ENCODE data around the gene THUMPD2. TPM values are rescaled to one million over a fixed set of nuclear protein-coding genes. Genes with fewer than 3 reads are reported as not detected.
"Not testable (repeated sequence)": the region's sequence is repeated elsewhere in the genome, so short reads cannot be mapped to it uniquely, and the experiment has no call there.

Gene THUMPD2
- total RNA-seq: 10 to 100 TPM; 11.1 to 11.4 TPM

DNA sequence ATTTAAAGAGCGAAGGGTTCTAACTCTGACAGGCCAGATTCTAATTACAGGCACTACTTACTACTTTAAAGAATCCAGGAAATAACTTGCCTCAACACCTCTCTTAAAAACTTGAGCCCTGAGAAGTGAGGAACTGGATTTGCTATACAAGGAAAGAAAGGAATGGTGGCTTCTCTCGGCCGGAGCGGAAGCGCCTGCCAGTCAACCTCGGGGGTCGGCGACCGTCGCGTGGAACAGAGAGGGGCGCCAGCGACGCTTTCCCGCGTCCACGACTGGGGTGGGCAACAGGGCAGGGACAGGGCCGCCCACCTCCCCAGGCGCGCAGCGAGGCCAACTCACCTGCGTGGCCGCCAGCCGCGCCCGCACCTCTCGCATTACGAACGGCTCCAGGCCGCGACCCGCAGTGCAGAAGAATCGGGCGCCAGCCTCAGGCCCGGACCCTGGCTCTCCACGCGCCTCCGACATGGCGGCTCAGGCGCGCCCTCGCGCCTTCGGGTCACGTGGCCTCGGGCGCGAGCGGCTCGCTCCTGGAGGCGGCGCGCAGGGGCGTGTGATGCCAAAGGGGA is at the start of gene THUMPD2:
THUMPD2 (minus strand) TSS at position 484 of the 566 bp plus-strand sequence; CDS start at position 465, 19 bp downstream.
- Mint-ChIP-seq H3K4me3 (peak within 1 kb of the TSS; percentile 87), H3K9me3 (ENCODE audit: insufficient read depth) (peaks cover 3% of the 10 kb centered on the region), H3K27ac (peak within 1 kb of the TSS; percentile 91), H3K27me3 (ENCODE audit: low read depth) (no peaks in the 10 kb centered on the region), H3K4me1 (ENCODE audit: low read depth) (peaks cover 47% of the 10 kb centered on the region), H3K36me3 (ENCODE audit: low read depth) (peaks cover 23% of the 10 kb centered on the region)
- ChIA-PET CTCF (no interaction called here), POLR2A (no interaction called here)
- peak; percentile 88 for ATAC-seq
- DNase-seq: peak; percentile 75

DNA sequence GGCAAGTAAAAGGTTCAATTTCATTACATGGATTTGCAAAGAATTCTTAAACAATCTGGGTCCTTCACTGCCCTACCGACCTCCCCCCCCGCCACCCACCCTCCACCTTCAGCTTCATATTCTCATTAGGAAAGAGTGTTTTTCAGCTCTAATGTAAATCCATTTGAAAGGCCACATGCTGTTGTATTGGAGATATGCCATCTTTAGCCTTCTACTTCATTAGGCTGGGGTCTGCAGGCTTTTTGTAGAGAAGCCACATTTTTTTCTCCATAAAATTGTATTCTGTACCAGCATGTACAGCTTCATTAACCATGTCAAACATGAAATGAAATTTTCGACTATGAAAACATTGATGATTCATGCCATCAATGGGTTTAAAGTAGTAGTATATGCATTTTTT is 42.8 kb upstream of the THUMPD2 start:
- peaks cover 2% of the 10 kb centered on the region for H3K27me3 Mint-ChIP-seq (ENCODE audit: low read depth)
- H3K9me3 Mint-ChIP-seq (ENCODE audit: insufficient read depth): no peaks in the 10 kb centered on the region
- DNase-seq (no peak), ATAC-seq (no peak)
- H3K36me3 Mint-ChIP-seq (ENCODE audit: low read depth): no peaks in the 10 kb centered on the region
- CTCF ChIA-PET: no interaction called here
- no peaks in the 10 kb centered on the region for H3K4me1 Mint-ChIP-seq (ENCODE audit: low read depth)
- H3K4me3 Mint-ChIP-seq: no peak overlapping the region
- H3K27ac Mint-ChIP-seq: no peak overlapping the region
- POLR2A ChIA-PET: no interaction called here

GRCh38 chr2:39816845-39817244 is 37.8 kb upstream of the THUMPD2 start:
- POLR2A ChIA-PET: no interaction called here
- DNase-seq (no peak), ATAC-seq (no peak)
- Mint-ChIP-seq H3K36me3 (ENCODE audit: low read depth) (no peaks in the 10 kb centered on the region), H3K27me3 (ENCODE audit: low read depth) (peaks cover 4% of the 10 kb centered on the region), H3K4me1 (ENCODE audit: low read depth) (no peaks in the 10 kb centered on the region), H3K4me3 (no peak overlapping the region), H3K9me3 (ENCODE audit: insufficient read depth) (peaks cover 4% of the 10 kb centered on the region), H3K27ac (no peak overlapping the region)
- CTCF ChIA-PET: no interaction called here

- Mint-ChIP-seq H3K4me1 (ENCODE audit: low read depth) (no peaks in the 10 kb centered on the region), H3K36me3 (ENCODE audit: low read depth) (no peaks in the 10 kb centered on the region), H3K4me3 (no peak overlapping the region), H3K27me3 (ENCODE audit: low read depth) (peaks cover 4% of the 10 kb centered on the region), H3K9me3 (ENCODE audit: insufficient read depth) (peaks cover 4% of the 10 kb centered on the region), H3K27ac (no peak overlapping the region)
- ChIA-PET CTCF (no interaction called here), POLR2A (no interaction called here)
- ATAC-seq (no peak), DNase-seq (no peak)
Measured at GRCh38 chr2:39816428-39816827, 37.4 kb upstream of the THUMPD2 start.

DNA sequence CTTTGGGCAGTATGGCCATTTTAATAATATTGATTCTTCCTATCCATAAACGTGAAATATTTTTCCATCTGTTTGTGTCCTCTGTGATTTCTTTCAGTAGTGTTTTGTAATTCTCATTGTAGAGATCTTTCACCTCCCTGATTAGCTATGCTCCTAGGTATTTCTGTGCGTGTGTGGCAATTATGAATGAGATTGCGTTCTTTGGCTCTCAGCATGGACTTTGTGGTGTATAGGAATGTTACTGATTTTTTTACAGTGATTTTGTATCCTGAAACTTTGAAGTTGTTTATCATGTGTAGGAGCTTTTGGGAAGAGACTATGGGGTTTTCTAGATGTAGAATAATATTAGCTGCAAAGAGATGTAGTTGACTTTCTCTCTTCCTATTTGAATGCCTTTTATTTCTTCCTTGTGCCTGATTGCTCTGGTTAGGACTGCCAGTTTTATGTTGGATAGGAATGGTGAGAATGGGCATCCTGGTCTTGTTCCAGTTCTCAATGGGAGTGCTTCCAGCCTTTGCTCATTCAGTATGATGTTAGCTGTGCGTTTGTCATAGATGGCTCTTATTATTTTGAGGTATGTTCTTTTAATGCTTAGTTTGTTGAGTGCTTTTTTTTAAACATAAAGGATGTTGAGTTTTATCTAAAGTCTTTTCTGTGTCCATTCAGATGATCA is 27.0 kb upstream of the THUMPD2 start:
- H3K4me1 Mint-ChIP-seq (ENCODE audit: low read depth): no peaks in the 10 kb centered on the region

DNA sequence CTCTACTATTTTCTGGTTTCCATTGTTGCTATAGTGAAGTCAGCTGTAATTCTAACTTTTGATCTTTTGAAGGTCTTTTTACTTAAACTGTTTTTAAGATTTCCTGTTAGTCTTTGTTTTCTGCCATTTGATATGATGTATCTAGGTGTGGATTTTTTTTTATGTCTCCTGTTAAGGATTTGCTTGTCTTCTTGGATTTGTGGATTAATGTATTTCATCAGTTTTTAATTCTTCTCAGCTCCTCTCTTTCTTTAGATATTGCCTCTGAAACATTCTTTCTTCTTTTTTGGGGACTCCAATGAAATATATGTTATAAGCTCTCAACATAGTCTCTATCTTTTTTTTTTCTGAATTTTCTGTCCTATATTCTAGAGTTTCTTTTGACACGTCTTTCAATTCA is 24.8 kb upstream of the THUMPD2 start:
- no peak overlapping the region for H3K4me3 Mint-ChIP-seq
- peaks cover 7% of the 10 kb centered on the region for H3K27me3 Mint-ChIP-seq (ENCODE audit: low read depth)
- no peaks in the 10 kb centered on the region for H3K36me3 Mint-ChIP-seq (ENCODE audit: low read depth)
- no peaks in the 10 kb centered on the region for H3K4me1 Mint-ChIP-seq (ENCODE audit: low read depth)
- ATAC-seq (no peak), DNase-seq (no peak)
- peaks cover 4% of the 10 kb centered on the region for H3K9me3 Mint-ChIP-seq (ENCODE audit: insufficient read depth)
- ChIA-PET CTCF (no interaction called here), POLR2A (no interaction called here)
- no peak overlapping the region for H3K27ac Mint-ChIP-seq

More for the DNA sequence above, 27.0 kb upstream of the THUMPD2 start:
- ChIA-PET POLR2A (no interaction called here), CTCF (no interaction called here)
- no peak for ATAC-seq
- H3K27ac Mint-ChIP-seq: no peak overlapping the region
- no peak overlapping the region for H3K4me3 Mint-ChIP-seq
- DNase-seq: no peak
- H3K36me3 Mint-ChIP-seq (ENCODE audit: low read depth): no peaks in the 10 kb centered on the region
- H3K9me3 Mint-ChIP-seq (ENCODE audit: insufficient read depth): peaks cover 4% of the 10 kb centered on the region
- H3K27me3 Mint-ChIP-seq (ENCODE audit: low read depth): peaks cover 2% of the 10 kb centered on the region

GRCh38 chr2:39800752-39801151 is 21.7 kb upstream of the THUMPD2 start:
- POLR2A ChIA-PET: no interaction called here
- H3K4me1 Mint-ChIP-seq (ENCODE audit: low read depth): no peaks in the 10 kb centered on the region
- peaks cover 1% of the 10 kb centered on the region for H3K9me3 Mint-ChIP-seq (ENCODE audit: insufficient read depth)
- H3K27ac Mint-ChIP-seq: no peak overlapping the region
- H3K4me3 Mint-ChIP-seq: no peak overlapping the region
- DNase-seq (no peak), ATAC-seq (no peak)
- H3K36me3 Mint-ChIP-seq (ENCODE audit: low read depth): no peaks in the 10 kb centered on the region
- peaks cover 7% of the 10 kb centered on the region for H3K27me3 Mint-ChIP-seq (ENCODE audit: low read depth)
- CTCF ChIA-PET: no interaction called here

- DNase-seq (no peak), ATAC-seq (no peak)
- no peaks in the 10 kb centered on the region for H3K36me3 Mint-ChIP-seq (ENCODE audit: low read depth)
- peaks cover 8% of the 10 kb centered on the region for H3K9me3 Mint-ChIP-seq (ENCODE audit: insufficient read depth)
- H3K4me1 Mint-ChIP-seq (ENCODE audit: low read depth): no peaks in the 10 kb centered on the region
- no peak overlapping the region for H3K4me3 Mint-ChIP-seq
- H3K27ac Mint-ChIP-seq: no peak overlapping the region
- POLR2A ChIA-PET: no interaction called here
- peaks cover 7% of the 10 kb centered on the region for H3K27me3 Mint-ChIP-seq (ENCODE audit: low read depth)
- CTCF ChIA-PET: no interaction called here
Measured at GRCh38 chr2:39796134-39796533, 17.1 kb upstream of the THUMPD2 start.

- H3K27ac Mint-ChIP-seq; H3K4me1 Mint-ChIP-seq (ENCODE audit: low read depth); H3K4me3 Mint-ChIP-seq; ATAC-seq; DNase-seq; H3K27me3 Mint-ChIP-seq (ENCODE audit: low read depth); POLR2A ChIA-PET; CTCF ChIA-PET; H3K9me3 Mint-ChIP-seq (ENCODE audit: insufficient read depth); H3K36me3 Mint-ChIP-seq (ENCODE audit: low read depth): not testable (repeated sequence)
Measured at GRCh38 chr2:39790216-39790818, 11.3 kb upstream of the THUMPD2 start.

DNA sequence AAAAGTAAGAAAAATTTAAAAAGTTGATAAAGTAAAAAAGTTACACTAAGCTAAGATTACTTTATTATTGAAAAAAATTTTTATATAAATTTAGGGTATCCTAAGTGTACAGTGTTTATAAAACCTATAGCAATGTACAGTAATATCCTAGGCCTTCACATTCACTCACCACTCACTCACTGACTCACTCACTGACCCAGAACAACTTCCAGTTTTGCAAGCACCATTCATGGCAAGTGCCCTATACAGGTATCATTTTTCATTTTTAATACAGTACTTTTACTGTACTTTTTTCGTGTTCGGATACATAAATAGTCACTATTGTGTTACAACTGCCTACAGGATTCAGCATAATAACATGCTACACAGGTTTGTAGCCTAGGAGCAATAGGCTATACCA is 8.9 kb upstream of the THUMPD2 start:
- ChIA-PET CTCF (interaction anchor here (1.7 kb wide), 1 partner anchor 11 kb away, joined by 3 read pairs; no protein-coding TSS in a partner anchor), POLR2A (no interaction called here)
- no peak overlapping the region for H3K4me3 Mint-ChIP-seq
- H3K36me3 Mint-ChIP-seq (ENCODE audit: low read depth): no peaks in the 10 kb centered on the region
- DNase-seq (no peak), ATAC-seq (no peak)
- H3K9me3 Mint-ChIP-seq (ENCODE audit: insufficient read depth): peaks cover 9% of the 10 kb centered on the region
- no peak overlapping the region for H3K27ac Mint-ChIP-seq
- H3K27me3 Mint-ChIP-seq (ENCODE audit: low read depth): no peaks in the 10 kb centered on the region
- H3K4me1 Mint-ChIP-seq (ENCODE audit: low read depth): no peaks in the 10 kb centered on the region

GRCh38 chr2:39786761-39787522 is 7.9 kb upstream of the THUMPD2 start:
- ChIA-PET POLR2A (no interaction called here), CTCF (interaction anchor here (1.7 kb wide), 1 partner anchor 10 kb away, joined by 3 read pairs; no protein-coding TSS in a partner anchor)
- Mint-ChIP-seq H3K4me1 (ENCODE audit: low read depth) (peaks cover 2% of the 10 kb centered on the region), H3K36me3 (ENCODE audit: low read depth) (no peaks in the 10 kb centered on the region), H3K4me3 (no peak overlapping the region), H3K9me3 (ENCODE audit: insufficient read depth) (peaks cover 9% of the 10 kb centered on the region), H3K27me3 (ENCODE audit: low read depth) (no peaks in the 10 kb centered on the region), H3K27ac (no peak overlapping the region)
- DNase-seq (no peak), ATAC-seq (no peak)

DNA sequence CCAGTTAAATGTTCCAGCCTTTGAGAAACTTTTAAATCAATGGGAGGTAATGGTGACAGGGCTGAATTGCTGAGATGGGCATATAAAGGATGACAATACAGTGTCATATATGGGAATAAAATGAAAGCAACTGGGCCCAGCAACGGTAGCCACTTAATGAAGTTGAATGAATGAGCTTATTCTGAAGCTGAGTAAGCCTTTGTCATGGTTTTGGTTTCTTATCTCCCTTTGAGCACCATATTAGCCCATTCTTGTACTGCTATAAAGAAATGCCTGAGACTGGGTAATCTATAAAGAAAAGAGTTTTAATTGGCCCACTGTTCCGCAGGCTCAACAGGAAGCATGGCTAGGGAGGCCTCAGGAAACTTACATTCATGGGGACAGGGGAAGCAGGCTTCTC is 3.5 kb upstream of the THUMPD2 start:
- H3K9me3 Mint-ChIP-seq (ENCODE audit: insufficient read depth): no peaks in the 10 kb centered on the region
- H3K27ac Mint-ChIP-seq: no peak overlapping the region
- peaks cover 28% of the 10 kb centered on the region for H3K4me1 Mint-ChIP-seq (ENCODE audit: low read depth)
- no peaks in the 10 kb centered on the region for H3K27me3 Mint-ChIP-seq (ENCODE audit: low read depth)
- DNase-seq (no peak), ATAC-seq (no peak)
- peaks cover 7% of the 10 kb centered on the region for H3K36me3 Mint-ChIP-seq (ENCODE audit: low read depth)
- no peak overlapping the region for H3K4me3 Mint-ChIP-seq
- POLR2A ChIA-PET: no interaction called here
- CTCF ChIA-PET: no interaction called here
